PC-3 (cell line): Measurements from ENCODE around the gene PLSCR5. TPM values are rescaled to one million over a fixed set of nuclear protein-coding genes. Genes with fewer than 3 reads are reported as not detected.

Experiments
- ATAC-seq: fragments of 200-7000 bp; cut with Tn5 transposase; 2 replicates; pipeline ENCODE4 v1.9.1; 2020; ENCODE audit warnings: mild to moderate bottlenecking, moderate library complexity
- BruUV-seq: library from RNA; stranded (reverse); fragments of 400-500 nt; replicated peaks from 2 replicates; lab custom pipeline; 2021; lab: Mats Ljungman, UMichigan
- CTCF ChIA-PET: fragments of 300-600 bp; sonication (Branson Sonifier 250); formaldehyde crosslinking; loops from one replicate; lab custom pipeline; 2022; ENCODE audit warnings: antibody characterized with exemption; lab: Charles Lee
- POLR2A ChIA-PET: fragments of 300-600 bp; sonication (Branson Sonifier 250); formaldehyde crosslinking; loops from one replicate; lab custom pipeline; 2022; ENCODE audit warnings: antibody characterized with exemption; ENCODE audit not compliant: unreplicated experiment; lab: Charles Lee
- DNase-seq: peaks from one replicate; pipeline ENCODE4 v3.0.0-alpha.2; 2015
- H2AFZ ChIP-seq: fragments of 300-600 bp; sonication (generic); 2 replicates; pipeline ENCODE4 v1.6.0; 2016; ENCODE audit warnings: antibody characterized with exemption, low read length
- H3F3A ChIP-seq: fragments of 300-600 bp; sonication (generic); one replicate; pipeline ENCODE4 v1.6.0; 2017; ENCODE audit warnings: antibody characterized with exemption, low read length, control low read depth, mild to moderate bottlenecking; ENCODE audit not compliant: unreplicated experiment
- H3K27ac ChIP-seq: fragments of 300-600 bp; sonication (generic); 2 replicates; pipeline ENCODE4 v1.5.1; 2016; ENCODE audit warnings: mild to moderate bottlenecking, low read length
- H3K27me3 ChIP-seq: fragments of 300-600 bp; sonication (generic); 2 replicates; pipeline ENCODE4 v1.6.1; 2016; ENCODE audit warnings: low read length, mixed read lengths
- H3K36me3 ChIP-seq: fragments of 300-600 bp; sonication (generic); 2 replicates; pipeline ENCODE4 v1.6.1; 2016; ENCODE audit warnings: low read depth, mixed run types, low read length, mixed read lengths
- H3K4me1 ChIP-seq: fragments of 300-600 bp; sonication (generic); 2 replicates; pipeline ENCODE4 v1.5.1; 2016; ENCODE audit warnings: low read length; ENCODE audit not compliant: insufficient read depth
- H3K4me2 ChIP-seq: fragments of 300-600 bp; sonication (generic); 2 replicates; pipeline ENCODE4 v1.6.0; 2016; ENCODE audit warnings: low read length
- H3K4me3 ChIP-seq: fragments of 300-600 bp; sonication (generic); 2 replicates; pipeline ENCODE4 v1.5.1; 2016; ENCODE audit warnings: mild to moderate bottlenecking, low read length, mixed read lengths
- H3K79me2 ChIP-seq: fragments of 300-600 bp; sonication (generic); 2 replicates; pipeline ENCODE4 v1.6.1; 2017; ENCODE audit warnings: low read length, mixed read lengths
- H3K9ac ChIP-seq: fragments of 300-600 bp; sonication (generic); 2 replicates; pipeline ENCODE4 v1.6.0; 2016; ENCODE audit warnings: mild to moderate bottlenecking, low read length
- H3K9me2 ChIP-seq: fragments of 300-600 bp; sonication (generic); replicated peaks from 2 replicates; pipeline ENCODE4 v1.6.1; 2016; ENCODE audit warnings: mixed run types, low read length, mixed read lengths
- H3K9me3 ChIP-seq: fragments of 300-600 bp; sonication (generic); 2 replicates; pipeline ENCODE4 v1.6.1; 2016; ENCODE audit warnings: low read length, mixed read lengths
- H4K20me1 ChIP-seq: fragments of 300-600 bp; sonication (generic); 2 replicates; pipeline ENCODE4 v1.6.1; 2016; ENCODE audit warnings: low read length, mixed read lengths
- CTCF ChIP-seq: fragments of 300-600 bp; sonication (generic); conservative IDR thresholded peaks from 2 replicates; pipeline ENCODE4 v1.5.1; 2017; ENCODE audit warnings: antibody characterized with exemption, low read depth, mild to moderate bottlenecking, low read length
- EZH2 ChIP-seq: fragments of 300-600 bp; sonication (generic); IDR thresholded peaks from one replicate; pipeline ENCODE4 v1.6.1; 2017; ENCODE audit warnings: antibody characterized with exemption, mild to moderate bottlenecking, low read length; ENCODE audit not compliant: unreplicated experiment
- EZH2phosphoT487 ChIP-seq: fragments of 300-600 bp; sonication (generic); IDR thresholded peaks from 2 replicates; pipeline ENCODE4 v1.6.1; 2018; ENCODE audit warnings: mild to moderate bottlenecking, antibody characterized with exemption, low read length, borderline replicate concordance
- intact Hi-C: fragments of 100-400 bp; cut with micrococcal nuclease; formaldehyde crosslinking; loops from 2 replicates; pipeline ENCODE4 v1.9.0; 2023
- total RNA-seq: library from RNA; depleted of rRNA; stranded (reverse); fragments of >200 nt; gene quantifications from 2 replicates; pipeline ENCODE4 v1.2.3, GENCODE V29; 2014

PLSCR5 gene
- total RNA-seq, 1 experiment from 2014 or later: not detected

GRCh38 chr3:146593776-146594175 lies 11.4 kb downstream of the PLSCR5 start:
- intact Hi-C loops: no loop called here
- Histone ChIP-seq H3K9me2 (no peaks in the 10 kb centered on the region), H3F3A (no peaks in the 10 kb centered on the region), H3K79me2 (no peaks in the 10 kb centered on the region), H3K9me3 (no peaks in the 10 kb centered on the region), H3K9ac (no peak overlapping the region), H3K36me3 (no peaks in the 10 kb centered on the region), H3K27me3 (no peaks in the 10 kb centered on the region), H3K4me2 (no peak overlapping the region), H4K20me1 (no peaks in the 10 kb centered on the region), H3K27ac (no peak overlapping the region), H3K4me1 (0 out of 2 replicates have a peak, but pooled peaks cover 3% of the 10 kb centered on the region), H2AFZ (no peak overlapping the region), H3K4me3 (no peak overlapping the region)
- no peak for DNase-seq
- CTCF ChIA-PET: no interaction called here
- no TSS peak for BruUV-seq
- no peak for ATAC-seq
- TF ChIP-seq EZH2: no peak
- no peak for TF ChIP-seq EZH2phosphoT487
- no peak for TF ChIP-seq CTCF
- POLR2A ChIA-PET: interaction anchor here (0.6 kb wide), 1 partner anchor 8 kb away, joined by 4 read pairs; no protein-coding TSS in a partner anchor

- peak; percentile 32 for DNase-seq
- no peaks in the 10 kb centered on the region for H4K20me1 ChIP-seq
- H3K9ac ChIP-seq: no peak overlapping the region
- no peaks in the 10 kb centered on the region for H3K79me2 ChIP-seq
- POLR2A ChIA-PET: interaction anchor here (0.5 kb wide), 1 partner anchor 22 kb away, joined by 6 read pairs; no protein-coding TSS in a partner anchor
- no peaks in the 10 kb centered on the region for H3F3A ChIP-seq
- BruUV-seq: no TSS peak
- H3K27me3 ChIP-seq: no peaks in the 10 kb centered on the region
- H3K4me1 ChIP-seq: 0 out of 2 replicates have a peak, but pooled peaks cover 3% of the 10 kb centered on the region
- H3K4me2 ChIP-seq: peak overlapping the region; percentile 33; the same call in 1 of the 2 replicates
- H3K9me2 ChIP-seq: no peaks in the 10 kb centered on the region
- no peak overlapping the region for H3K4me3 ChIP-seq
- no peaks in the 10 kb centered on the region for H3K36me3 ChIP-seq
- ATAC-seq: peak; percentile 20; the same call in 1 of the 2 replicates
- CTCF ChIA-PET: interaction anchor here (0.8 kb wide), 1 partner anchor 48 kb away, joined by 4 read pairs; no protein-coding TSS in a partner anchor
- H3K9me3 ChIP-seq: no peaks in the 10 kb centered on the region
- TF ChIP-seq CTCF (no peak), EZH2 (no peak), EZH2phosphoT487 (no peak)
- no peak overlapping the region for H2AFZ ChIP-seq
- intact Hi-C loops: loop anchor here (1.0 kb wide), 1 partner anchor 51 kb away; no protein-coding TSS in a partner anchor
- H3K27ac ChIP-seq: no peak overlapping the region
Observed at GRCh38 chr3:146590521-146590920, 14.6 kb downstream of the PLSCR5 start.

- intact Hi-C loops: loop anchor here (1.0 kb wide), 1 partner anchor 51 kb away; no protein-coding TSS in a partner anchor
- peak; percentile 73 for DNase-seq
- H3K27ac ChIP-seq: no peak overlapping the region
- TF ChIP-seq EZH2phosphoT487 (no peak), CTCF (peak; percentile 79)
- H3K9me3 ChIP-seq: no peaks in the 10 kb centered on the region
- H3K4me3 ChIP-seq: no peak overlapping the region
- no peaks in the 10 kb centered on the region for H4K20me1 ChIP-seq
- no peaks in the 10 kb centered on the region for H3K36me3 ChIP-seq
- ATAC-seq: peak; percentile 49; the same call in 1 of the 2 replicates
- ChIA-PET POLR2A (no interaction called here), CTCF (interaction anchor here (0.8 kb wide), 1 partner anchor 48 kb away, joined by 4 read pairs; no protein-coding TSS in a partner anchor)
- H3K4me1 ChIP-seq: 0 out of 2 replicates have a peak, but pooled peaks cover 3% of the 10 kb centered on the region
- BruUV-seq: no TSS peak
- H2AFZ ChIP-seq: no peak overlapping the region
- no peak overlapping the region for H3K9ac ChIP-seq
- no peaks in the 10 kb centered on the region for H3K9me2 ChIP-seq
- H3F3A ChIP-seq: no peaks in the 10 kb centered on the region
- H3K4me2 ChIP-seq: peak overlapping the region; percentile 33; the same call in 1 of the 2 replicates
- no peaks in the 10 kb centered on the region for H3K79me2 ChIP-seq
- H3K27me3 ChIP-seq: no peaks in the 10 kb centered on the region
Observed at GRCh38 chr3:146589899-146590508, 15.1 kb downstream of the PLSCR5 start.
